Activated CD4-positive, CD25-positive, alpha-beta regulatory T cell (primary cell): ENCODE data around the gene PDYN.

Experiments
- DNase-seq, 4 experiments: peaks; one replicate each; lab custom pipeline; 2025; lab: John Stamatoyannopoulos, UW

The PDYN gene

DNA sequence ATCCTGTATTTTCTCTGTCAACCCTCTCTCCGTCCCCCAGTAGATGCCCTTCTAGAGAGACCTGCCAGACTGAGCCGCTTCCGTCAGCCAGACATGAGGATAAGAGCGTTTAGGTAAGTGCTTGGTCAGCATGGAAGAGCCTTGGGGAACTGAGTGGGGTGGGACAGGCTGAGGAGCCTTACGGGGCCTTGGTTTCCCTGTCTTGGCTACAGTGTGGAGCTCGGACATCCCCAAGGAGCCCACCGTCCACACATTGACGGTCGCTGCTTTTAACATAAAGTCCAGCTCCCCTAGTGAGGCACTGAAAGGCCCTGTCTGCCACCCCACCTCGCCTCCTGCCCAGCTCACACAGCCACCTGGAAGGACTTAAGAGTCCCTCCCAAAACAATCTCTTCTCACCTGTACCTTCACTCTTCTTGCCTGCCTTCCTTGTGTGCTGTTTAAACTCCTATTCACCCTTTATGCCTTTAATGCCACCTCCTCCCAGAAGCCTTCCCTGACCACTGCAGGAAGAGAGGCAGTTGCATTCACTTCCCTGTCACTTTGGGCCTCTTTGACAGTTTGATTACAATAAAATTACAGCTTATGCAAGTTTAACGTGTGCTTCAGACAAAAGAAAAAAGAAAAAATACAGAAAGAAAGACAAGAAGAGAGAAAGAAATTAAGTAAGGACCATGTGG, 42.3 kb downstream of the PDYN start:
- DNase-seq = no peak

DNA sequence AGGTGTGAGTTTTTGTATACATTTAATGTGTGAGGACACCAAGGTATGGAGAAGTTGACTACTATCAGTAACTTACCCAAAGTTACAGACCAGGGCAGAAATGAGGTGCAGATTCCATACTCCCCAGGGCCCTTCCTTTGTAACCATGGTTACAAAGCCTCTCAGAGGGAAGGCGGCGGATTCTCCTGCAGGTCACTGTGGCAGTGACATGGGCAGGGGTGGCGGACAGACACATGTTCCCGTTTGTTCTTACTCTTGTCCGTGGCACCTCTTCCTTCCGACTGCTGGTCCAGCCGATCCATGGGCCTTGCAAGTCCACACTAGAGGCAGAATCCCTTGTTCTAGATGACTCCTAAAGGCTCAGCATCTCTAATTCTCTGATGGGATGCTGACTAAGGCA, 43.0 kb downstream of the PDYN start:
- no peak for DNase-seq

GRCh38 chr20:1949347-1950100, 44.3 kb downstream of the PDYN start:
- DNase-seq = no peak

- no peak for DNase-seq
Observed at GRCh38 chr20:1947535-1947846, 46.4 kb downstream of the PDYN start.

GRCh38 chr20:1946762-1947534, 46.9 kb downstream of the PDYN start:
- no peak for DNase-seq

DNA sequence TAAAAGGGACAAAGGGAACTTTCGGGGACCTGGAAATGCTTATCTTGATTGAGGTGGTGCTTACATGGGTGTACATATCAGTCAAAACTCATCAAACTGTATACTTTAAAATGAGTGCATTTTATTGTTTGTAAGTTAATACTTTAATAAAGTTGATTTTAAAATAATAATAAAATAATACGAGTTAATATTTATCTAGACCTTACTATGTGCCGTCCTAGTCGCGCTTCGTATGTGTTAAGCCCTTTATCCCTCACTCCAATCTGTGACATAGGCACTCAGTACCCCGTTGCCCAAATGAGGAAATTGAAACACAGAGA, 47.5 kb downstream of the PDYN start:
- DNase-seq = no peak

GRCh38 chr20:1945660-1946059, 48.2 kb downstream of the PDYN start:
- no peak for DNase-seq

DNA sequence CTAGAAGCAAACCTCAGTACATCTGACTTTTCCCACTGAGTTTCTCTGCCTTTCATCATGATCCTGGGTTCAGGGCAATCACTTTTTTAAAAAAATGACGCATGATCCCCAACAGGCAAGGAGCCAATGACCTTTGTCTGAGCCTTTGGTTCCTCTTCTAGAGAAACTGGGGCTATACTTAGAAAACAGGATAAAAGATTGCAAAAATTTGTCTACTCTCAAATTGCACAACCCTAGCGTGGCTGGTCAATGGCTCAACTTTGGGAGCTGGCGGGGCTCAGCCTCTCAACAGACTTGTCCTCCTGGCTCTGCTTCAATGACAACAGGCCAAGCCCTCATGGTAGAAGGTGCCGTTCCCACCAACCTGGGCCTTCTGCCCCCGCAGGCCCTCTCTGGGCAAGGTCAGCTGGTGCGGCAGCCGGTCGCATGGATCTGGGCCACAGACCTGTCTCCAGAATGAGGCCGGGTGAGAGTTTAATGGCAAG, 48.7 kb downstream of the PDYN start:
- no peak for DNase-seq

GRCh38 chr20:1944345-1945091, 49.3 kb downstream of the PDYN start:
- DNase-seq = no peak

DNA sequence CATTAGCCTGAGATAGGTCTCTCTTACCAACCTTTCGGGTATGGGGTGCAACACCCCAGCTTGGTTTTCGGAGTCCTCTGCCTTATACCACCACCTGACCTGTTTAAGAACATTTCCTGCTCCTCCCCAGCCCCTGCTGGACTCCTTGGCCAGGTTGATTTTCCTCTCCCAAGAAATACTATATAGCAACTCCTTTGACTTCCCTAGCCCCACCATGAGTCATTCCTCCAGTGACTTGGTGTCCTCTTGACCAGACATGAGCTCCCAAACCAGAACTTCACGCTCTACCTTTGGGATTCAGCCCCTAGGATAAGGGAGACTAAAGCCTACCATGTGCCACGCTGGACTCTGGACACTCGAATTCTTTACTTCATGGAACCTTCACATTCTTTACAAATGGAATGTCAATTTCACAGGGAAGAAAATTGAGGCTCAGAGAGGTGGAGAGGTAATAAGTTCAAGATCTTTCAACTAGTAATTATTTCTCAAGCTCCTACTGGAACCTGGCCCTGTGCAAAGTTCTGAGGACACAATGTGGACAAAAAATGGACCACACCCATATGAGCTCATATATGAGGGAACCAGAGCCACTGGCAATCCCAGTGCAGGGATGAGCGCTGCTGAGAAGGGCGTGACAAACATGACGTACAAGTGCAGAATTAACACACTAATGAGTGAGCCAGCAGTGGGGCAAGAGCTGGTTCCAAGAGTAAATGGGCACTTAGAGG, 50.4 kb downstream of the PDYN start:
- no peak for DNase-seq

- no peak for DNase-seq
Observed at GRCh38 chr20:1942486-1943274, 51.2 kb downstream of the PDYN start.

DNA sequence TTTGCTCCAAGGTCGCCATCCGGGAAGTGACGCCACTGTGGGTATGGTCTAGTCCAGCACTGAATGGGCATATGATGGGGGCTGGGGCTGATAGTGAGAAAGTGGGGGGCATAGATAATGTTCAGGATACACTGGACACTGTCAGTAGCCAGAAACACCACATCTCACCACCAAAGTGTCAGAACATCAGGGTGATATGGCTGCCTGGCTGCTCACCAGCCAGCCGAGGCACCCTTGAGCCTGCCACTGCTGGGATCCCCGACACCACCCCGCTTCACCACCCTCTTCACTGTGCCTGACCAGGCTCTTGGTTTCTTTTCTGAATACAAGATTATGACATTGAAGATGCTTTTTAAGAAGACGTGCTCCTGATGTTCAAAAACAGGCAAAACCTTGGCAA, 51.8 kb downstream of the PDYN start:
- no peak for DNase-seq

DNA sequence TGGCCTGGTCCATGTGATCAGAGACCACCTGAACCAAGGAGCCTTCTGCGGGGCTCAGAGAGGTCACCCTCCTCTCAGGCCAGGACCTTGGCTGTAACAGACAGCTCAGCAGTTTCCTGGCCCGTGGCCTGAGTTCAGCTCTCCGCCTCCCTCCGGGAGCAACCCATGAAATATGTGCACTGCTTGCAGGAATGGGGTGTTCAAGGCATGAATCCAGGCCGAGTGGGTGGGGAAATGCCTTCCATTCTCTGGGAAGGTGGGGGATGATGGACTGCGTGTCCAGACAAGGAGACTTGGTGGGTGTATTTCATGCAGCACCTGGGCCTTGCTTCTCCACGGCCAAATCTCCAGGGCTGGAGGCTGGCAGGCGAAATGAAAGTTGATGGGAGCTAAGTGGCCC, 52.6 kb downstream of the PDYN start:
- no peak for DNase-seq

DNA sequence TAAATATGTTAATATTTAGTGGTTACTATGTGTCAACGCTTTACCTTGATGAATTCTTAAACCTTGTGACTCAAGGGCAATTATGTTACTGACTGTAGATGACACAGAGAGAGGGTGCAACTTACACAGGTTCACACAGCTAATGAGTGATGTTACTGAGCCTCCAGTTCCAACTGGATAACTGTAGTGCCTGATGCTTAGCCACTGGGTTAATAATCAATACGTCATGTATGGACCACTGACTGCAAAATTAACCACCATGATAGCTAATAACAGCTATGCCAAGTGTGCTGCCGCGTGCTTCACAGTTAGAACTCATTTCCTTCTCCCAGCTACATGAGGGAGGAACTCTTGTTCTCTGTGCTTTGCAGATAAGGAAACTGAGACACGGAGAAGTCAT, 53.3 kb downstream of the PDYN start:
- DNase-seq = no peak

DNA sequence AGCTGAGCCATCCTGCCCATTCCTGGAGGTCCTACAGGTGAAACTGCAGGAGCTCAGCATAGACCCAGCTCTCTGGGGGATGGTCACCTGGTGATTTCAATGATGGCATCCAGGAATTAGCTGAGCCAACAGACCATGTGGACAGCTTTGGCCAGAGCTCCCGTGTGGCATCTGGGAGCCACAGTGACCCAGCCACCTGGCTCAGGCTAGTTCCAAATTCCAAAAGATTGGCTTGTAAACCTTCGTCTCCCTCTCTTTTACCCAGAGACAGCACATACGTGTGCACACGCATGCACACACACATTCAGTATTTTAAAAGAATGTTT, 54.6 kb downstream of the PDYN start:
- no peak for DNase-seq

- no peak for DNase-seq
Observed at GRCh38 chr20:1938464-1939269, 55.2 kb downstream of the PDYN start.

GRCh38 chr20:1937316-1937976, 56.4 kb downstream of the PDYN start:
- DNase-seq = no peak

DNA sequence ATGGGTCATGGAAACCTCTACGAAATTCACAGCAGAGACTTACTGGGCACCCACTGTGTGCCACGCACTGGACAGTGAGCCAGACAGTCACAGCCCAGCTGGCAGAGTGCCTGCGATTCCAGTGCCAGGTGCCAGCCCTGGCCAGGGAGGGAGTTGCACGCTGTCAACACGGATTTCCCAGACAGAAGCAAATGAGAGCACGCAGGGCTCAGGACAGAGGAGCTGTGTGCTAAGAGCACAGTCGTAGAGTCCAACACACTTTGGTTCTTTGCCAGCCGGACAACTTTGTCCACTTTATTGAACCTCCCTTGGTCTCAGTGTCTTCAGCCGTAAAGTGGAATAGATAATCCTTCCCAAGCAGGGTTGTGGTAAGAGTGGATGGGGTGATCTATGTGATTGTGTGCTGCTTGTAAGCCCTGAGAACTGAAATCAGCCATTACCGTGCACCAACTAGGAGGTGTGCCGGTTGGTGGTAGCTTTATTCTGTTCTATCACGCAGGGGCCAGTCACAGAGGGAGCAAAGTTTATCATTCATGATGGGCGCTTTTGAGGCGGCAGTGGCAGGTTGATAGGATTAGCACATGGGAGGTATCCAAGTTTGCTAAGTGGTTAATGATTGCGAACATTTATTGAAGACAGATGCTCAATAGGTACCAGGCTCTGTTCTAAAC, 58.0 kb downstream of the PDYN start:
- DNase-seq = no peak
